ENCODE results near the gene ZDHHC1.

ZDHHC1 gene

DNA sequence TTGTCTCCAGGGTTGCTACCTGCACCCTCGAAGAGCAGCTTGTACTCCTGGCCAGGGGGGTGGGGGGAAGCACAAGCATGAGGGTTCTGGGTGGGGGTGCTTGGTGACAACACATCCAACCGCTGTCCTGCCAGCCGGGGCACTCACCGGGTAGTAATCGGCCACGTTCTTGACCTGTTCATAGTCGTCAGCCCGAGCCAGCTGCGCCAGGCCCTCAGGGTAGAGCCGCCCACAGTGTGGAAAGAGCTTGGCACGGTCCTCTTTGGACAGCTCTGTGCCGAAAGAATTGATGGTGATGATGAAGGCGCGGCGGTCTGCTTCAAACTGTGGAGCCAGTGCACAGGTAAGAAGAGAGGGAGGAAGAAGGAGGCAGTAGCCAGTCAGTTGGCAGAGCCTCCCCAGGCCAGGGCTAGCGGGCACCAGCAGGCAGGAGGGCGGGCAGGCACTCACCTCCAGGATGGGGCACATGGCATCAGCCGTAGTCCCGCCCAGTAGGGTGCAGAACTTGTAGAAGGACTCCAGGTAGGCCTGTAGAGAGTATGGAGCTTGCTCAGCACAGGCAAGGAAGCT is 22.6 kb upstream of the ZDHHC1 start:
- peaks cover 89% of the 10 kb centered on the region for H3K36me3 ChIP-seq
- TF ChIP-seq, protein P1, sequence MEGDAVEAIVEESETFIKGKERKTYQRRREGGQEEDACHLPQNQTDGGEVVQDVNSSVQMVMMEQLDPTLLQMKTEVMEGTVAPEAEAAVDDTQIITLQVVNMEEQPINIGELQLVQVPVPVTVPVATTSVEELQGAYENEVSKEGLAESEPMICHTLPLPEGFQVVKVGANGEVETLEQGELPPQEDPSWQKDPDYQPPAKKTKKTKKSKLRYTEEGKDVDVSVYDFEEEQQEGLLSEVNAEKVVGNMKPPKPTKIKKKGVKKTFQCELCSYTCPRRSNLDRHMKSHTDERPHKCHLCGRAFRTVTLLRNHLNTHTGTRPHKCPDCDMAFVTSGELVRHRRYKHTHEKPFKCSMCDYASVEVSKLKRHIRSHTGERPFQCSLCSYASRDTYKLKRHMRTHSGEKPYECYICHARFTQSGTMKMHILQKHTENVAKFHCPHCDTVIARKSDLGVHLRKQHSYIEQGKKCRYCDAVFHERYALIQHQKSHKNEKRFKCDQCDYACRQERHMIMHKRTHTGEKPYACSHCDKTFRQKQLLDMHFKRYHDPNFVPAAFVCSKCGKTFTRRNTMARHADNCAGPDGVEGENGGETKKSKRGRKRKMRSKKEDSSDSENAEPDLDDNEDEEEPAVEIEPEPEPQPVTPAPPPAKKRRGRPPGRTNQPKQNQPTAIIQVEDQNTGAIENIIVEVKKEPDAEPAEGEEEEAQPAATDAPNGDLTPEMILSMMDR (IDR thresholded peaks at IDR 0.05) = no peak

DNA sequence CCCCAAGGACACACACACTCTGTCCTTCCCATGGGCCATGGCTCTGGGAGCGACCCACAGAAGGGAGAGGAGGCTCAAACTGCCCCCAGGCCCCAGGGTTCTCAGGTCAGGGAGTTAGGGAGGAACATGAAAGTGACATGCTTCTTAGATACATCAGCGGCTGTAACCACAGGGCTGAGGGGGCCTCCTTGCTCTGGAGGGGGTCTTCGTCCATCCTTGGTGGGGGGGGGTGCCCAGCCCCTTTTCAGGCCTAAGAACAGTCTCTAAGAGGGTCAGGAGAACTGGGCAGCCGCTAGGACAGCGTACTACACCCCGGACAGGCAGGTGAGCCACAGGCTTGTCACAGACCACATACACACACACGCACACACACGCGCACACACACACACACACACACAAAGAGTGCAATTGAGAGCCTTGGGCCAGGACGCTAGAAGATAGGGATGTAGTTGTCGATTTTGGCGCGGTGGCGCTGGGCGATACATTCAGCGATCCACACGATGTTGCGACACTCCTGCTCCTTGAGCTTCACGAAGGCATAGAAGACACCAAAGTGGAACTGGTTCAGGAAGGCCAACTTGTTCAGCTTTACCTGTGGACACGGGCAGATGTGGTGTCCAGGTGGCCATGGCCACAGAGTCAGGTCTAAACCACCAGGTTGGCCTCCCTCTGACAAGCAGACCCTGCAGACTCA is 22.0 kb upstream of the ZDHHC1 start:
- TF ChIP-seq, protein P1 (IDR thresholded peaks at IDR 0.05) = no peak
- Histone ChIP-seq H3K4me3 (ENCODE audit: low read depth in 1 of 2, low read length in 1 of 2) (no peak overlapping the region), H3K9me3 (no peaks in the 10 kb centered on the region), H3K4me1 (ENCODE audit: control insufficient read depth in 1 of 2, insufficient read depth in 1 of 2, low read depth in 1 of 2, low read length in 1 of 2) (no peaks in the 10 kb centered on the region), H3K27ac (no peak overlapping the region), H3K27me3 (peaks cover 7% of the 10 kb centered on the region), H3K36me3 (peaks cover 88% of the 10 kb centered on the region)

More for the DNA sequence above, 22.6 kb upstream of the ZDHHC1 start:
- Histone ChIP-seq H3K4me3 (ENCODE audit: low read depth in 1 of 2, low read length in 1 of 2) (no peak overlapping the region), H3K27ac (no peak overlapping the region), H3K9me3 (no peaks in the 10 kb centered on the region), H3K27me3 (peaks cover under 1% of the 10 kb centered on the region), H3K4me1 (ENCODE audit: control insufficient read depth in 1 of 2, insufficient read depth in 1 of 2, low read depth in 1 of 2, low read length in 1 of 2) (no peaks in the 10 kb centered on the region)

DNA sequence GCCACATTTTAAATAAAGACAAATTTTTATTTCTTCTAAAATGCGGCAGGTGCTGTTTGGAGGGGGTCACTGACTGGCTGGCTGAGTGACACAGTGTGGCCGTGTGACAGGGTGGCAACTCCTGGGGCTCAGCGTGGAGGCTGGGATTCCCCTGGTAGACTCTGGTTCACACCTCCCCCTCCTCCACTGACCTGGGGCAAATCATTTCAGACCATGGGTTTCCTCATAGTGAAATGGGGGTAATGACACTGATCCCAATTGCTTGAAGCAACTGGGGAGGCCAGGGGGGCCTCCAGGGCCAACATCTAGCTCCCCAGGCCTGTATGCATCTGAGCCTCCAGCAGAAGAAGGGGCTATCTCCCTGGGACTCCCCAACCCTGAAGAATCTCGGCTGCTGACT is 21.2 kb upstream of the ZDHHC1 start:
- Histone ChIP-seq H3K36me3 (peaks cover 81% of the 10 kb centered on the region), H3K4me1 (ENCODE audit: control insufficient read depth in 1 of 2, insufficient read depth in 1 of 2, low read depth in 1 of 2, low read length in 1 of 2) (no peaks in the 10 kb centered on the region)

DNA sequence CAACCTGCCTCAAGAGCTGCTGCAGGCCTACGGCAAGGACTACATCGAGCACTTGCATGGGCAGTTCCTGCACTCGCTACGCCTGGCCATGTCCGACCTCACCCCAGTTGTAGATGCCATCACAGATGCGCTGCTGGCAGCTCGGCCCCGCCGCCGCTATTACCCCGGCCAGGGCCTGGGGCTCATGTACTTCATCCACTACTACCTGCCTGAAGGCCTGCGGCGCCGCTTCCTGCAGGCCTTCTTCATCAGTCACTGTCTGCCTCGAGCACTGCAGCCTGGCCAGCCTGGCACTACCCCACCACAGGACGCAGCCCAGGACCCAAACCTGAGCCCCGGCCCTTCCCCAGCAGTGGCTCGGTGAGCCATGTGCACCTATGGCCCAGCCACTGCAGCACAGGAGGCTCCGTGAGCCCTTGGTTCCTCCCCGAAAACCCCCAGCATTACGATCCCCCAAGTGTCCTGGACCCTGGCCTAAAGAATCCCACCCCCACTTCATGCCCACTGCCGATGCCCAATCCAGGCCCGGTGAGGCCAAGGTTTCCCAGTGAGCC is 20.4 kb upstream of the ZDHHC1 start:
- Histone ChIP-seq H3K9me3 (no peaks in the 10 kb centered on the region), H3K4me1 (ENCODE audit: control insufficient read depth in 1 of 2, insufficient read depth in 1 of 2, low read depth in 1 of 2, low read length in 1 of 2) (peaks cover 3 to 4% of the 10 kb centered on the region in 2 experiments), H3K4me3 (ENCODE audit: low read depth in 1 of 2, low read length in 1 of 2) (no peak overlapping the region), H3K36me3 (peaks cover 73% of the 10 kb centered on the region), H3K27me3 (peaks cover 22% of the 10 kb centered on the region), H3K27ac (no peak overlapping the region)
- TF ChIP-seq, protein P1 (IDR thresholded peaks at IDR 0.05) = no peak

More for the DNA sequence above, 21.2 kb upstream of the ZDHHC1 start:
- H3K9me3 ChIP-seq = no peaks in the 10 kb centered on the region
- no peak overlapping the region for H3K4me3 ChIP-seq (ENCODE audit: low read depth in 1 of 2, low read length in 1 of 2)
- H3K27me3 ChIP-seq = peaks cover 14% of the 10 kb centered on the region
- H3K27ac ChIP-seq = no peak overlapping the region
- TF ChIP-seq, protein P1 (IDR thresholded peaks at IDR 0.05) = no peak

DNA sequence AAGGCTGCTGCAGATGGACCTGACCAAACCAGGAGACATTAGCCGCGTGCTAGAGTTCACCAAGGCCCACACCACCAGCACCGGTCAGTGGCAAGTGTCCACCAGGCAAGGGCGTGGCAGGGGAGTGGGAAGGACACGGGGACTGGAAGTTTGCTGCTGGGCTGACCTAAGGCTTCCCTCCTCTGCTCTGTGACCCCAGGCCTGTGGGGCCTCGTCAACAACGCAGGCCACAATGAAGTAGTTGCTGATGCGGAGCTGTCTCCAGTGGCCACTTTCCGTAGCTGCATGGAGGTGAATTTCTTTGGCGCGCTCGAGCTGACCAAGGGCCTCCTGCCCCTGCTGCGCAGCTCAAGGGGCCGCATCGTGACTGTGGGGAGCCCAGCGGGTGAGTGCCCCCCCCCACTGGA is 19.5 kb upstream of the ZDHHC1 start:
- Histone ChIP-seq H3K27me3 (peaks cover 32% of the 10 kb centered on the region), H3K4me3 (ENCODE audit: low read depth in 1 of 2, low read length in 1 of 2) (no peak overlapping the region), H3K36me3 (peaks cover 63% of the 10 kb centered on the region), H3K4me1 (ENCODE audit: control insufficient read depth in 1 of 2, insufficient read depth in 1 of 2, low read depth in 1 of 2, low read length in 1 of 2) (peaks cover 8 to 12% of the 10 kb centered on the region in 2 experiments), H3K27ac (peak overlapping the region; percentile 64), H3K9me3 (no peaks in the 10 kb centered on the region)
- TF ChIP-seq, protein P1 (IDR thresholded peaks at IDR 0.05) = no peak
